ENCODE data around the gene LYRM1.
"Not testable (repeated sequence)": the region's sequence is repeated elsewhere in the genome, so short reads cannot be mapped to it uniquely, and the experiment has no call there.

LYRM1 gene

DNA sequence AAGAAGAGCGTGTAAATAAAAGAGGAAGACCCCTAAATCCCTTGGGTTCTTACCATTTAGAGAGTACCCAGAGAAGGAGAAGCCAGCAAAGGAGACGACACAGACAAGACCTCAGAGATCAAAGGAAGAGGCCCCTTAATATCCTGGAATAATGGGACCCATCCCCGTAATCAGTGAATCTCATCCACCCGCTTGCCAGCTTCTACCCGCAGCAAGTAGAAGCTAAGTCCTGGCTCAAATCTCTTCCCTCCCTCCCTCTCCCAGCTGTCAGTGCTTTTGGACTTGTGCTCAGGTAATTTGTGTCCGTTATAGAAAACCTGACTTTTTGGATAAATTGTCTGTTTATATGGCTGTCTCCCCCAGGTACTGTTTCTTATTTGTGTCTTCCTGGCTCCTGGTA, 1.9 kb downstream of the LYRM1 start:
- no peak for DNase-seq (ENCODE audit: low spot score)

DNA sequence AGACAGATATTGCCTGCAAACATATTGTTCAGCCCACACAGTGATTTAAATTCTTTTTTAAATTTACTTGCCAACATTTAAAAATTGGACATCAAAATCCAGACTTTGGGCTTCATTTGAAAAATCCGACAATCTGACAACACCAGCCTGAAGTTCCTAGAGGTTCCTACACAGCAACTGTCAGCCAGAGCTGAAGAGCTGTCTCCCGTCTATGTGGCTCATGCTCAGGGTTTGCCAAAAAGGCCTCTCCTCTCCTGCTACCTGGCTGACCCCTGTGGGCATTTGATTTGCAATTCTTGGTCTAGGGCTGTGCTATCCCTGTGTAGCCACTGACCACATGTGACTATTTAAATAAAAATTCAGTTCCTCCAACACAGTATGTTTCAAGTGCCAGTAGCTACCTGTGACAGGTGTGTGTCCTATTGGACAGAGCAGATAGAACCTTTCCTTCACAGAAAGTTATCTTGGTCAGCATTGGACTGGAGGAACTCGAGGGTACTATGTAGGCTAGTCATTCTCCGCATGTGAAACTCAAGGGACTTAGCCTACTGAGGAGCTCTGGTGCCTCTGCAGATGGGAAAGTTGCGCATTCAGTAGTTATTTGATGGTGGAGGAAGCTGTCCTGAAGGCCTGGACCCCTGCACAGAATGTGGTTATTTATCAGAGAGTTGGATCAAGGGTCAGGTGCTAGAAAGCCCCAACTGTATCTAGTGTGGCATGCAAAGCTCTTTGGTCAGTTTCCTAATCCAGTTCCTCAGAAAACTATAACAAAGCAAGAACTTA, 2.7 kb downstream of the LYRM1 start:
- no peak for DNase-seq (ENCODE audit: low spot score)

DNA sequence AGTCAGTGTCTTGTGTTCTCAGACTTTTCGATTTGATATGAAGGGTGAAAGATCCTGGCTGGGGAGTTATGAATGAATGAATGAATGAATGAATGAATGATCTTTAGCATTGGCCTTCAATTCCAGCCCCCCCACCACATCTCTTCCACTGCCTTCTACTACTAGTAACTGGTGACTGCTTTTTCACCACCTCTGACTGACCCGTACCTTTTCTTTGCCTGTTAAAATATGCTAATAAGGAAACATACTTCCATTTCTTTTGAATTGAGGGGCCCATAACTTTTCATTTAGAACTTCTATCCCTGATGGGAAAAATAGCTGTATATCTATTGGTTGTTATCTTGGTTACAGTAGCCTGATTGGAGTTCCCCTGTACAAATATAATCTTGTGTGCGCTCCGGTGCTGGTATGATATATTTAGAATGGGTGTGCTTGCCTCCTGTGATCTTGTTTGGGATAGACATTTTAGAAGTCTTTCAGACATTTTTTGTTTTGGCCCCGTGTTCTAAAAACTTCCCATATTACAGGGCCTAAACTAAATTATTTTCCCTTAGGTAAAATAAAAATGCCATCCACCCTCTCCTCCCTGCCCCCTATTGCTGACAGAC, 3.4 kb downstream of the LYRM1 start:
- no peak for DNase-seq (ENCODE audit: low spot score)

DNA sequence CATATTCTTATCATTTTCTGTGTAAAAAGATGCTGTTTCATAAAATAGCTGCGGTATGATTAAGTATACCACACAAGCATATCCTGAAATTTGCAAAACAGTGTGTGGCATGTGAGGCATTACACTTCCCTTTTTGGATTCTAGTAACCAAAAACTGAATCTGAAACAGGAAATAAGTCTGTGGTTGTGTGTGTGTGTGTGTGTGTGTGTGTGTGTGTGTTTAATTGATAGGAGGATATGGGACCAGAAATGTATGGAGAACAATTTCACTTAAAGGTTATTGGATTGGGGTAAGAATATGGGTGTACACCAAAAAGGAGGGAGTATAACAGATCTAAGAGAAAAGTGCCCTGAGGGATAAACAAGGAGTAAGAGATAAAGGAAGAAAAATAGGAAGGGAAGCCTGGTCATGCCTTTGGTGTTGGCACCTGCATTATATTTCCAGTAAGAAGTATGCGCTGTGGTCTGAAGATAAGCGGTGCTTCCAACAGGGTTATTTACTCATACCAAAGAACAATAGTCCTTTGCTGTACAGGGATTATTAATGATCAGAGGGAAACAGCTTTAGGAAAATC, 4.0 kb downstream of the LYRM1 start:
- peak; percentile 75 for DNase-seq (ENCODE audit: low spot score)

DNA sequence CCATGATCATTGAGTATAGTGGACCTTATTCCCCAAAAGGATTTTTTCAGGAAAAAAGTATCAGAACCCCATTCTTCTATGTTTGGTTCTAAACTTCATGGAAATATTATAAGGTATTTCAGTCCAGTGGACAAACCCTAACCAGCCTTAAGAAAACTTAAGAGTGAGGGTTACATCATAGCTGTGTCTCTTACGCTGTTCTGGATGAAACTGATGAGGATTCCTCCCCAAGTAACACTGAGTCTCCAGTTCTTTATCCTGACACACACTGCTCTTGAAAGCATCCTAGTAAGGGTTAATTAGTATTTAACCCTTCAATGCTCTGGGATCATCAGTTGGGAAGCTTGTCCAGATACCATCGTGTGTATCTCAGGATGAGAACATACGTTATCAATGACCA, 5.0 kb downstream of the LYRM1 start:
- DNase-seq (ENCODE audit: low spot score): no peak

DNA sequence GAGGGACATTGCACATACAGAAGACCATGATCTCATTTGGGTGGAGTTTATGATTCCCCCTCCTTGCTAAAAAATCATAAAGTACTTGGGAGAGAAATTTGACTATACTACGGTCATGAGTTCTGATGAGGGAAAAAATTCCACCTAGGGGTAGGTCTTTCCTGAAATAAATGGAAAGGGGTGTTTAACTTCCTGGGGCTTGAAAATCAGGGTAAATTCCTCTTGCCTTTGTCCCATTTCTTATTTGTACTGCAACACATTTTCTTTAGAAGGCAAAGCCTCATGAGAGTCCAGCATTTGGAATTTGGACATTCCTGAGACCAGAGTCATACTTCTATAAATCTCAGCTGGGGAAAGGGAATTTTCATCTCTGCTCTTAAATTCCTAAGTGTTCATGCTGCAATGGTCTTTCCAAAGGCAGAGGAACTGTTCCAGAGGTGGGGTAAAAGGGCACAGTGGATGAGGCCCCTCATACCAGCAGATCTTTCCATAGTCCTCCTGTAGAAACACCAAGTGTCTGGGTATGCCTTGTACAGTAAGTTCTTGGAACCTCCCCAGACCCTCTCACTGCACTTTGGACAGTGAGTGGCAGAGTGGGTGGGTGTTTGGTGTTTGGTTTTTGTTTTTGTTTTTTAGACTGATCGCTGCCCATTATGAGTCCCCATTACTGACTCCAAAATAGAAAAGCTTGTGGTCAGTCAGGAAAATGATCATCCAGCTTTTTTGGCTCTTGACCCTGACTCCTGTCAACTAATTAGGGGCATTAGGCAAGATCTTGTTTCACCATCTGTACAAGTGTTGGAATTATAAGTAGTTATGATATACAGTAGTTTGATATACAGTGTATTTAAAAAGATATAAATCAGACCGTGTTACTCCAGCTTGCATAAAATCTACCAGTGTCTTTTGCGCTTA, 6.0 kb downstream of the LYRM1 start:
- DNase-seq (ENCODE audit: low spot score): peak; percentile 77

DNA sequence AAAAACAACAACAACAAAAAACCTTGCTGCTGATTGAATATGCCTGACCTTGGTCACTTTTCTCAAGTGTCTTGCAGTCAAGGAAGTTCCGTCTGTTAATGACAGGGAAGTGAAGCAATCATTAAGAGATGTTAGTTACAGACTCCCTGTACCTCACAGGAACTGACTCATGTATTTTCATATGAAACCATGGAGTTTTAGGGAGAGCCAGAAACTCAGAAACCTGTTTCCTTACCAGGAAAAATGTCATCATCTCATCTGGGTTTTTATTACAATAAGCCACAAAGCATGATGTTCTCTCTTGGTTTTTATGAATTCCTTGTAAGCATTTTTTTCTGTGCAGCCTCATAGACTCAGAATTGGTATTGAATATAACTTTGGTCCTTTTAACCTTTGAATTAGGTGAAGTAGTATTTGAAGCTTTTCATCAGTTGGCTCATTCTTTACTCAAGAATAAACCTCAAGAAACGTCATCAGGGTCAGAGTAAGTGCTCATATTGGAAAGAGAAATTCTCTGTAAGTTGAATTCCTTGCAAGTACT, 10.3 kb downstream of the LYRM1 start:
- peak; percentile 94 for DNase-seq (ENCODE audit: low spot score)

DNA sequence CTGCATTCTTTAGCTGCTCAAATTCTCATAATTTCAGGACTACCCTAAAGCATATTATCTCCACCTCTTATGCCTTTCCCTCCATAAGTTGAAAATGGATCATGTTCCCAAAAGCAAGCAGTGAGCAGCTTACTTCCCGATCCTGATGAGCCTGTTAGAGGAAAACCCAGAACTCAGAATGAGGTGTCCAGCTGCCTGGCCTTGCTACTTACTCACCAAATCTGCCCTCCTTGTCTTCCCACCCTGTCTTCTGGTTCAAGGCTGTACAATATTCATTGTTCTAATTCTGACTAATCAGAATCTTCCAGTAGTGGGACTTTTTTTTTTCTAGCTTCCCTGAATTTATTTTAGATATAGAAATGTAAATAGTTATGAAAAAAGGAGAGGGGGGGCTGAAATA, 10.8 kb downstream of the LYRM1 start:
- DNase-seq (ENCODE audit: low spot score): peak; percentile 87

DNA sequence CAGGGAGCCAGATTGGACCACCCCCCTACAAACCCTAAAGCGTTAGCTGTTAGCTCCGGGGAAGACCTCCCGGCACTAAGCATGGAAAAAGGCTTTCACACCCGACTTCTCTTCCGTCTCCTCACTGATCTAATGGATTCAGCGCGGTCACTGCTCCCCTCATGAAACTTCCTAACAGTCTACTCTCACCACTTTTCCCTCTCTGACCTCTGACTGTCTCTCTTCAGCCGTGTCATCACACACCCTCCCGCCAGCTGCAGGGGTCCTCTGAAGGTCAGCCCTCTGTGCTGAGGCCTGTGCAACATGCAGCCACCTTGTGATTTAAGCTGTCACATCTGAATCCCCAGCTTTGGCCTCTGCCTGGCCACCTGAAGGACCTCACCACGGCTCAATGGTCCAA, 15.7 kb downstream of the LYRM1 start:
- DNase-seq (ENCODE audit: low spot score): no peak

DNA sequence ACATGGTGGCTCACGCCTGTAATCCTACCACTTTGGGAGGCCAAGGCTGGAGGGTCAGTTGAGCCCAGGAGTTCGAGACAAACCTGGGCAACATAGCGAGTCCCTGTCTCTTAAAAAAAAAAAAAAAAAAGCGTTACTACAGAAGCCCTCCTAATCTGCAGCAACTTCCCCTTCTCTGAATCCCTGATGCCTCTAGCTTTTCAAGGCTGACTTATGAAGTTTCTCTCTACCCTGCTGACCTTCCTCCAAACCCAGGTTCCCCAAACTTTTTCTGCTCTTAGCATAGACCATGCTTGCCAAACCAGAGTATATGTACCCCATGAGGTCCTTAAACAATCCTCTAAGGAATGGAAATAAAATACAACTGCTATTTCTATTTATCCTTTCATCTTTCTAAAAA, 16.4 kb downstream of the LYRM1 start:
- DNase-seq (ENCODE audit: low spot score): no peak

DNA sequence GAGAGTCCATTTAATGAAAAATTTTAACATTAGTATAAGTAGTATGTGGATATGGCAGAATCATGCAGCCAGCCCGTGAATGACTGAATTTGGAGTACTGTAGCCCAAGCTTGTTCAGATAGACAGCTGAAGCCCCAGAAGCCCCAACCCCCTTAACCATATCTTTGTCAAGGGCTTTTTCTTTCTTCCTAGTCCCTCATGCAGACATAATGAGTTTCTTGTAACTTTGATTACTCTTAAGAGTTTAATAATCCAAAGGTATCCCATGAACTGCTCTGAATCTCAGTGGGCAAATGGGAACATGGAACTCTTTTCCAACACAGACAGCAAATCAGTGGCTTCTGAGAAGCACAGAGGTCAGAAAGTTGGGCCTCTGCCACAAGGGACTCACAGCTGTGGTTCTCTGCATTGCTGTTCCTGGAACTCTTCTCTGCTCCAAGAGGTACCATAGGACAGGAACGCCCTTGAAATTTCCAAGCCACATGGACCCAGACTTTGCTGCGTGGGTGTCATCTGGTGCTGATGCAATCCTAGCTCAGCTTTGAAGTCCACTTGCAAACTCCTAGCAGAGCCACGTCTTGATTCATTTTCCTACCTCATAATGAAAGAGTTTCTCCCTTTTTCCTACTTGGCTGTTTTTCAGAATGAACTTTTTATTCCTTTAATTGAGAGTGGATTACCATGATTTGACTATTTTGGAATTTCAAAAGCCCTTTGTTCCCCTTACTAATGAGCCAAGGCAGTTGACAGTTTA, 18.1 kb downstream of the LYRM1 start:
- no peak for DNase-seq (ENCODE audit: low spot score)

DNA sequence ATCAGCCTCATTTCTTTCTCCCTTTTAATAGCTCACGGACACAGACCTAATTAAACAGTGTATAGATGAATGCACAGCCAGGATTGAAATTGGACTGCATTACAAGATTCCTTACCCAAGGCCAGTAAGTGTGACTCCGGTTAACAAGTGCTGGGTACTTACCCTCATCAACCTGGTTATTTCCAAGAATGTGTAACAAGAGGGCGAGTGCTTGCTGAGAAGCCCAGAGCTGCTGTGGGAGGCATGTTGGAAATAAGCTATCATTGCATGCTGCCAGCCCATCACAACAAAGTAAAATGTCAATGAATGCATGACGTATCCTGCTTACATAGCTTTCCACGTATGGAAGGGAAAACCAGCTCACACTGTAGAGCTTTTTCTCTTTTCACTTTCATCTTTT, 19.5 kb downstream of the LYRM1 start:
- DNase-seq (ENCODE audit: low spot score): no peak

DNA sequence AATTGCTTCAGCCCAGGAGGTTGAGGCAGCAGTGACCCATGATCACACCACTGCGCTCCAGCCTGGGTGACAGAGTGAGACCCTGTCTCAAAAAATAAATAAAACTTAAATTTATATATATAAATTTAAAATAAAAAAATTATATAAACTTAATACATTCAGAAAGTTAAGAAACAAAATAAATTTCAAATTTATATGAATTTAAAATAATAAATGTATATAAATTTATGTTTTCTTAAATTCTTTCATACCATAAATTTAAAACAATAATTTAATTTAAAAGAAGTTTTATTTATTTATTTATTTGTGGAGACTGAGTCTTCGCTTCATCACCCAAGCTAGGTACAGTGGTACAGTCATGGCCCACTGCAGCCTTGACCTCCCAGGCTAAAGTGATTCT, 20.2 kb downstream of the LYRM1 start:
- DNase-seq (ENCODE audit: low spot score): no peak

DNA sequence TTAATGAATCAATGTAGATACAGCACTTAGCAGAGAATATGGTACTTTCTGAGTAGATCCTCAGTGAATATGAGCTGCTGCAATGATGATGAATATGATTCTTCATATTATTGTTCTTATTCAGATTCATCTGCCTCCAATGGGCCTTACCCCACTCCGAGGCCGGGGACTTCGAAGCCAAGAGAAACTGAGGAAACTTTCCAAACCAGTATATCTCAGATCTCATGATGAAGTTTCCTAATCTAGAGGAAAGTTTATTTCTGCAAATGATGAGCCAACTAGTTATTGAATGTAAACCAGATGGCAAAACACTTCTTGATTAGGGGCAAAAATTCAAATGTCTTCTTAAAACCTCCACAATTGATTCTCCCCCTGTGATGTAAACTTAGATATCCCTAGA, 23.3 kb downstream of the LYRM1 start:
- no peak for DNase-seq (ENCODE audit: low spot score)

DNA sequence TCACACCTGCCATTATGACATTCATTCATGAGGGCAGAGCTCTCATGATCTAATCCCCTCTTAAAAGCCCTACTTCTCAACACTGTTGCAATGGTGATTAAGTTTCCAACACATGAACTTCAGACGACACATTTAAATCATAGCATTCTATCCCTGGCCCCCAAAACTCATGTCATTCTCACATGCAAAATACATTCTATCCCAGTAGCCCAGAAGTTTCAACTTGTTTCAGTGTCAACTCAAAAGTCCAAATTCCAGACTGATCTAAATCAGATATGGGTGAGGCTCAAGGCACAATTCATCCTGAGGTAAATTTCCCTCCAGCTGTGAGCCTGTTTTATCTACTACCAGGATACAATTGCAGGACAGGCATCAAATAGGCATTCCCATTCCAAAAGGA, 25.2 kb downstream of the LYRM1 start:
- no peak for DNase-seq (ENCODE audit: low spot score)

DNA sequence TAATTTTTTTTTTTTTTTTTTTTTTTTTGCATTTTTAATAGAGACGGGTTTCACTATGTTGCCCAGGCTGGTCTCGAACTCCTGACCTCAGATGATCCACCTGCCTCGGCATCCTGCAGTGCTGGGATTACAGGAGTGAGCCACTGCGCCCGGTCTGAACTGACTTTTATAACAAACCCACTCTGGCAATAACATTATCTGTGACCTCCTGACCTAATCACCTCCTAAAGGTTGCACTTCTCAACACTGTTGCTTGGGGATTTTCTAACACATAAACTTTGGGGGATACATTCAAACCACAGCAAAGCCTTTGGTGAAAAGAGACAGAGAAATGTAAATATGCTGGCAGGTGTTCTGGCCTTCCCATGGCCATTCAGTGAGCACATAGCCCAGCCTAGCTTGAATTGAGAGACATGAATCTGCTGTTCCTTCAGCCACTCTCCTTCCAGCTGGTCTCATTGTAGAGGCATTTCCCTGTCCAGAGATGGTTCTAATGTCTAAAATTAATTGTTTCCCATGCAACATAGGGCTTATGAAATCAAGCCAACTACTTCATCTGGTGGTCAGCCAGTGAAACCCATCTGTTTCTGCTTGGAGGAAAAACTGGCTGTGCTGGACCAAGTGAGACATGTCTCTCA, 28.3 kb downstream of the LYRM1 start:
- no peak for DNase-seq (ENCODE audit: low spot score)

DNA sequence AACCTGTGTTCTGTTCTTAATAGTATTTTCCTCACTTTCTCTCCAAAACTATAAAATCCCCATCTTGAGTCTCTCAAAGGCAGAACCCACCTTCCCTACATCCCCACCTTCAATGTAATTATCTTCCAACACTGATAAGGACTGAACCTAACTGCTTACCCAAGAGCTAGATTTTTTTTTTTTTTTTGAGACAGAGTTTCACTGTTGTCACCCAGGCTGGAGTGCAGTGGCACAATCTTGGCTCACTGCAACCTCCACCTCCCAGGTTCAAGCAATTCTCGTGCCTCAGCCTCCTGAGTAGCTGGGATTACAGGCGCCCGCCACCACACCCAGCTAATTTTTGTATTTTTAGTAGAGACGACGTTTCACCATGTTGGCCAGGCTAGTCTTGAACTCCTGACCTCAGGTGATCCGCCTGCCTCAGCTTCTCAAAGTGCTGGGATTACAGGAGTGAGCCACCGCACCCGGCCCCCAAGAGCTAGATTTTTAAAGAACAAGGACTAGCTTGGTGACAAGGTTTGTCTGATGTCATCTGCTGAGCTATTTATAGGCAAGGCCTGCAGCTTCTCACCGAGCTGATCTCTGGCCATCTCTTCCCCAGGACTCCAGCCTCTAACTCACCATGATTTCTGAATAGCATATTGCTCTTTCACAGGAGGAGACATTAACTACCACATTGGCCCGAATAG, 29.2 kb downstream of the LYRM1 start:
- not testable (repeated sequence) for DNase-seq (ENCODE audit: low spot score)

DNA sequence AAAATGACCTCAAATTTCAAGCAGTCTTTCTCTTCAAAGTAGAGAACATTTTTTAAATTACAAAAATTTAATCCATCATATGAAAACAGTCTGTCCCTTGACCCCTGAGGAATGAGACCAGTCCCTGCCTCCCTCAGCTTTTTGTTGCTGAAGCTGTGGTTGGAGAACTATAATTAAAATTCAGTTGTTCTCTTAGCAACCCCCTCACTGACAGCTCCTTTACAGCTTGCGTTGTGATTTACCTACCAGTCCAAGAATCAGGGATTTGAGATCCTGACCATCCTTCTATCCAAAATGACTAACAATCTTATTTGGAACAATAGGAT, 29.8 kb downstream of the LYRM1 start:
- DNase-seq (ENCODE audit: low spot score): no peak

DNA sequence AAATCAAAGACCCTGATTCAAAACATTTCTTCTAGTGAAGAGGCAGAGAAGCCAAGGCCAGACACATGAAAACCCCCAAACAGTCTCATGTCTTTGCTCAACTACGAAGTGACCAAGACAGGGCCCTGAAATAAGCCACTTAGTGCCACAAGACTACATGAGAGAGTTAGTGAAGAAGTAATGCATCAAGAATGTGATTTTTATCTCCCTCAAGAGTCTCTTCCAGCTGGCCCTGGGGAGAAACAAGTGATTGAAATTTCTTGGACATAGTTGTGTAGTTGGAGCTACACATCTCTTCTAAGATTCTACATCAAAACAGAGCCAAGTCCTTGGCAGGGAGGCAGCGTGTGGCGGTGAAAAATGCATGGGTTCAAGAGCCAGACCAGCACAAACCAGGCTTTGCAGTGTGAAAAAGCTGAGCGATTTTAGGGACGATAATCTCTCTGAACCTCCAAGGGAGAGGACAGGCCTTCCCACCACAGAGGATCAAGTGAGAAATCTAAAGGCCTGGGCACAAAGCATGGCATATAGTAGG, 30.6 kb downstream of the LYRM1 start:
- no peak for DNase-seq (ENCODE audit: low spot score)

DNA sequence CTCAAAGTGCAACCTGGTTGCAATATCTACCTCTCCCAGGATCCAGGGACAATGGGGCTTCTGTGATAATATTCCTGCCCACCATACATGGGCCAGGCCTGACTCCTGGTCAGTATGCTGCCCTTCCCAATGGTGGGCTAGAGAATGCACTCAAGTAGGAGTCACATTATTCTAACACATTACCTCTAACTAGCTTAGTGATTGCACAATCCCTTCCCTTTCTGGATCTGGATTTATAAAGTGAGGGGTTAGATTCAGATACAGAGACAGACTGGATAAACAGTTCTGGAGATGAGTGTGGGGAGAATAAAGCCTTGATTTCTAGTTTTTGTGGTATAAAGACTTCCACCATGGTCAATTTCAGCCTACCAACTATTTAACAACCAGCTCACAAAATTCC, 33.0 kb downstream of the LYRM1 start:
- DNase-seq (ENCODE audit: low spot score): no peak
